Right kidney (tissue), 9 donors: Measurements from ENCODE around the gene GAPT.

Experiments used
- DNase-seq: peaks from one replicate; pipeline ENCODE4 v3.0.0-alpha.2; 2016
- long read RNA-seq, 8 donors: transcript quantifications; one replicate each; lab custom pipeline, GENCODE V29; 2026

Gene GAPT
- long read RNA-seq, donor 1 = 0 reads
- long read RNA-seq, donor 2 = 0 reads
- long read RNA-seq, donor 3 = 0 reads
- long read RNA-seq, donor 4 = 0 reads
- long read RNA-seq, donor 5 = 0 reads
- long read RNA-seq, donor 6 = 0 reads
- long read RNA-seq, donor 7 = 0 reads
- long read RNA-seq, donor 8, partial matches to known transcripts = 0 of 1 reads
- long read RNA-seq, donor 8, other reads (novel, unspliced or antisense) = 0 of 1 reads

DNA sequence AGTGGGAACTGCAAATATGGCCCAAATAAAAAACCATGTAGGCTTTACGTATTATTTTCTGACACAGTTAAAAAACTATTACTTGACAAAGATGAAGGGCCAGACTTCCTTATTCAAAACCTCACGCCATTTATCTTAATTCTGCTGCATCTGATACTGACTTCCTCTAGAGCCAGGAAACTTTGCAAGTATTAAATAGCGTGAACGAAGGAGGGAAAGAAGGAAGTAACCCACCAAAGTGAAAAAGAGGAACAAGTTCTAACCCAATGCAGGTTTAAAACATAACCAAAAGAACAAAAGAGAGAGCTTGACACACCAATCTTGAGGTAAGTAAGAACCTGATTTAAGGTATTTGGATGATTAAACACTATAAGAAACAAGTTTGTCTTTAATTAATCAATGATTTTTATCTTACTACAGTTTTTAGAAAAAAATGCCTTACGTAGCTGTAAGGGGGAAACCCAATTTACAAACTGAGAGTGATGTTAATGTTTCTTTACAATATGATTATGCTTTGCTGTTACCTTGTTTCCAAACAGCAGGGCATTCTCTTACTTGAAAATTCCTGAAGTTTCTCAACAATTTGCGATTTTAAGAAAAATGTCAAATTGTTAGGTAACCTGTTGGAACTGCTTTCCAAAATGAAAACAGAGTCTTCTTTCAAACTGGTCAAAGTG, at the start of gene GAPT:
TSS of gene GAPT (plus strand) at position 220 of the 677 bp plus-strand sequence. CDS start 3,102 bp downstream, outside the sequence.
- no peak for DNase-seq

DNA sequence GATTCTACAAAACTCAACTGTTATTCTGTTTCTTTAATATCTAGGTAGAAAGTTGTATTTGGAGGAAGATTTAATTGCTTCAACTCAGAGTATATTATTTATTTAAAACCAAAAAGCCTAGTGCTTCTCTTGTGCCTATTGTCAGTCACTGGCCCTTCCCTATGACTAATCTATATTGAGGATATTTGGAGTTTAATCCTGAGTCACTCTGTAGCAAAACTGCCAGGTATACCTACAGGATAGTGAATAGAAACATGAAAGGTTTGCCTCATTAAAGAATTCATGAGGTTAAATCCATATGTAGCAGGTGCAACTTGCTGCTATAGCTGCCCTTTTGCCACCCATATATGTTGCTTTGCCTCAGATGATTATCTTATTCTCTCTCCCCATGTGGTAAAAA, 46.4 kb upstream of the GAPT start:
- no peak for DNase-seq

DNA sequence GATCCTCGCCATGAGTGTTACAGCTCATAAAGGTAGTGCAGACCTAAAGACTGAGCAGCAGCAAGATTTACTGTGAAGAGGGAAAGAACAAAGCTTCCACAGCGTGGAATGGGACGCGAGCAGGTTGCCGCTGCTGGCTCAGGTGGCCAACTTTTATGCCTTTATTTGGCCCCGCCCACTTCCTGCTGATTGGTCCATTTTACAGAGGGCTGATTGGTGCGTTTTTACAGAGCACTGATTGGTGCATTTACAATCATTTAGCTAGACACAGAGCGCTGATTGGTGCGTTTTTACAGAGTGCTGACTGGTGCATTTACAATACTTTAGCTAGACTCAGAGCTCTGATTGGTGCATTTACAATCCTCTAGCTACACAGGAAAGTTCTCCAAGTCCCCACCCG, 45.2 kb upstream of the GAPT start:
- no peak for DNase-seq

- DNase-seq = no peak
Observed at GRCh38 chr5:58447226-58447625, 44.0 kb upstream of the GAPT start.

GRCh38 chr5:58450018-58450417, 41.2 kb upstream of the GAPT start:
- DNase-seq = no peak

- DNase-seq = no peak
Observed at GRCh38 chr5:58450811-58451629, 40.2 kb upstream of the GAPT start.

- no peak for DNase-seq
Observed at GRCh38 chr5:58451732-58452565, 39.3 kb upstream of the GAPT start.

DNA sequence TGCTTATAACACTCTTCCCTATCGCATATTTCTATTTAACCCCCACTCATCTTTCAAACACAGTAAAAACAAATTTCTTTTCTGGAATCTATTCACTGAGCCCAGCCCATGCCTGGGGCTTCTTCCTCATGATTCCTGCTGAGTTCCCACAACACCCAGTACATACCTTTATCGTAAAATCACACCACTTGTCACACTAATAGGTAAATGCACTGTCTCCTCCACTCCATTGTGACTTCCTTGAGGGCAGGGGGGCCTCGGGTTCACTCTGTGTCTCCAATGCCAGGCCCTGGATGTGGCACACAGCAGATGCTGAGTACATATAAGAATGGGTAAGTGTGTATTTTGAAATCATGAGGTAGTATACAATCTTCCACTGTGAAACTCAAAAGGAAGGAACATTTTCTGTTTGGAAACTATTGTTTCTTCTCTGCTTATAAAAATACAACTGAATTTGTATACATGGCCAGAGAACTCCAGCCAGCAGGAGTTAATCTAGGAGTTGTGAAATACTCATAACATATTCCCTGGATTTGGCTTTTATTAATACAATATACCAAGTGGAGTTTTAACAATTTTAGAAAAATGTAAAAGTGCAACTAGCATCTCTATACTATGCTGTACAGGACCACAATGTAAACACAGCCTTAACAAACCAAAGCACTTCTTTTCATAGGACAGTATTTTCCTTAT, 38.5 kb upstream of the GAPT start:
- DNase-seq = no peak

GRCh38 chr5:58453306-58453705, 37.9 kb upstream of the GAPT start:
- DNase-seq = no peak

DNA sequence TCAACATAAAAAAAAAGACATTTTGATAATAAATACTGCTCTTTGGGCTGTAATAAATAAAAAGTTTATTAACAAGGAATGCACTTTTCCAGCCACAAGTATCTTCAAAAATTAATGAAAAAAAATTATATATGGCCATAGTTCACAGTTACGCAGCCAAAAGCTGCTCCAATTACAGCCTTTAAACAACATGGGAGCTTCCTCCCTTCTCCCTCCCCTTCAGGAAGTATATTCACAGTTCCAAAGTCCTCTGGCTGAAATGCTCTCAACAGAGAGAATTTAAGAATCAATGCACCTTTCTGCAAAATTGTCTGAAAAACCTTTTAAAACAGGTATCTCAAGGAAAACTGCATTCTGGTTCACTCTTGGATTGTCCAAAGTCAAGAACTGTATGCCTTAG, 37.2 kb upstream of the GAPT start:
- DNase-seq = no peak

DNA sequence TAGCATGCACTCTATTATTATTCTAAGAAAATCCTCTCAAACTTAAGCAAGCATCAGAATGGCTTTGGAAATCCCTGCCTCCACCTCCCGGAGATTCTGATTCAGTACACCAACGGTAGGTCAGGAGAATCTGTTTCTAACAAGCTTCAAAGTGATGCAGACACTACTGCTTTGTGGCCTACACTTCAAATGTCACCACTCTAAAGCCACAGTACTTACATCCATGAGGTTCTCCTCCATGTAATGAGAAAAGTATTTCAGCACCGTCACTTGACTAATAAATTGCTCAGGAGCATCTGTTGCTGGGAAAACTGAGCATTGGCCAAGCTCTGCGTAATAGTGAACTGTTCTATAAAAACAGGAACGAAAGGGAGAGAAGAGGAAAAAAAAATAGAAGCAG, 36.2 kb upstream of the GAPT start:
- no peak for DNase-seq

DNA sequence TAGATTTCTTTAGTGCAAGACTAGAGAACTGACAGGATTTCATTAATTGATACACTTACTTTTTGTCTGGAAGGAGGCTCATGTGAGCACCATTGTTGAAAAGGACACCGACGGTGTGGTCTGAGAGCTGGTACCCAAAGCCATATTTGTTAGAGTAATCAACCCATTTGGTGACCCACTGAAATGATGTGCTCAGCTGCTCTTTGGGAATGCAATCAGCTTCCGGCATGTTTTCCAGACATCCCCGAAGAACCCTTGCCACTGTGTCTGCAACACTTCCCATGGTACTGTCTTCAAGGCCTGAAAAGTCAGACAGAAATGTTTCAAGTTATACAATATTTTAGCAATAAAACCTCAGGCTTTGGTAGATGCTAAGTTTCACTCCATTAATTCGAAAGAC, 35.8 kb upstream of the GAPT start:
- no peak for DNase-seq

- no peak for DNase-seq
Observed at GRCh38 chr5:58456026-58456425, 35.2 kb upstream of the GAPT start.

DNA sequence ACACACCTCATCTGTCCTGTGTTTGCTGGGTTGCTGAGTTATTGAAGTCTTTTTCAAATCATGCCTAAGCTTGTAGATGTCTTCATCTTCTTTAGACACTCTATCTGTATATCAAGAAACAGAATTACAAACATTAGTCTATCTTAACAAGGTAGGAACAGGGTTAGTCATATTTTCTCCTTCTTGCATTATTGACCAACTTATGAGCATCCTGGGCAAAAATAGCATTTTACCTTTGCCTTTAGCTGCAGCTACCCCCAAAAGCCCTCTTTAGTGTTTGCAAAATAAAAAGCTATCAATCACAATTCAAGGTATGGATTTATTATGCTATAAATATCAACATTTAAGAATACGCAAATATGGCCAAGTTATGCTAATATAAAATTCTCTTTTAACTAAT, 34.7 kb upstream of the GAPT start:
- no peak for DNase-seq

DNA sequence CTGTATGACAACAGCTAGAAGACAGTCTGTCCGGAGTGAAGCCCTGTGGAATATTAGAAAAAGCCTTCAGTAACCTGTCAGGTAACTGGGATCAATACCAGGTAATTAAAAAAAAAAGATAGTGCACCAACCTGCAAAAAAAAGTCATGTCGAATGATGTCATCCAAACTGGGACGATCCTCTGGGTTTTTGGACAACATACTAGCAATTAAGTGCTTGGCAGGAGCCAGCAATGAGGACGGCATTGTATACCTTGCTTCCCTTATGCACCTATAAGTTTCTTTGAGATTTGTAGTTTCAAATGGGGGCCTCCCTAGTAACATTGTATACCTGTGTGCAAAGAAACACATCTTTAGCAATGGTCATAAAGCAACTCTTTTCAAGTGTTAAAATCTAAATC, 34.2 kb upstream of the GAPT start:
- no peak for DNase-seq

GRCh38 chr5:58458141-58458742, 33.0 kb upstream of the GAPT start:
- no peak for DNase-seq

DNA sequence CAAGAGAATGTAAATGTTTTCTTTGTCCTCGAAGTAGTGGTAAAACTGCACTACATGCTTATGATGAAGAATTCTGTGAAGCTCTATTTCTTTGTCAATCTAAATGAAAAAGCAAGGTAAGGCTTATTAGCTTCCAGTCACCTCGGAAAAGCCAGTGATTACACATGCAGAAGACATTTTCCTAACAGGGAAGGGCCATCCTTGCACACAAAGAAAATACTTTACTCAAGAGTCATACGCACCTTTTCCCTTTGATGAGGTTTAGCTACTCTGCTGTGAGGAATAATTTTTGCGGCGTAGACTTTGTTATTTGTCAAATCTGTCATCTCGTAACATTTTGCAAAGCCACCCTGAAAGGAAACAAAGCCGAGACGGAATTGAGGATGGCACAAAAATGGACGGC, 32.5 kb upstream of the GAPT start:
- DNase-seq = peak; percentile 41

- DNase-seq = no peak
Observed at GRCh38 chr5:58459146-58460001, 31.9 kb upstream of the GAPT start.

GRCh38 chr5:58460002-58460731, 31.1 kb upstream of the GAPT start, which contains the start of gene PLK2:
Gene PLK2, minus strand, starts transcription at chr5:58460086. Its CDS starts 127 bp downstream, at chr5:58459959.
- peak; percentile 99 for DNase-seq
